Neural progenitor cell (in vitro differentiated cells): ENCODE measurements around the gene ADAM23. TPM values are rescaled to one million over a fixed set of nuclear protein-coding genes. Genes with fewer than 3 reads are reported as not detected.

Experiments used
- DNase-seq: peaks from one replicate; pipeline ENCODE4 v3.0.0-alpha.2; 2016; ENCODE audit warnings: low spot score
- H2AFZ ChIP-seq: fragments of 200-600 bp; sonication (generic); replicated peaks from 2 replicates; pipeline ENCODE4 v1.6.1; 2016; ENCODE audit warnings: antibody characterized with exemption
- H3F3A ChIP-seq: fragments of 200-600 bp; sonication (generic); 2 replicates; pipeline ENCODE4 v1.6.1; 2016; ENCODE audit warnings: antibody characterized with exemption, low read depth
- H3K27ac ChIP-seq: fragments of 200-600 bp; sonication (generic); 2 replicates; pipeline ENCODE4 v1.5.1; 2016; ENCODE audit warnings: mild to moderate bottlenecking
- H3K27me3 ChIP-seq: fragments of 200-600 bp; sonication (generic); 2 replicates; pipeline ENCODE4 v1.6.1; 2016; ENCODE audit warnings: mild to moderate bottlenecking, moderate library complexity
- H3K36me3 ChIP-seq: fragments of 200-600 bp; sonication (generic); 2 replicates; pipeline ENCODE4 v1.5.1; 2016
- H3K4me1 ChIP-seq: fragments of 200-600 bp; sonication (generic); 2 replicates; pipeline ENCODE4 v1.6.1; 2016; ENCODE audit warnings: mixed run types
- H3K4me2 ChIP-seq: fragments of 200-600 bp; sonication (generic); 2 replicates; pipeline ENCODE4 v1.6.1; 2016
- H3K4me3 ChIP-seq: fragments of 200-600 bp; sonication (generic); 2 replicates; pipeline ENCODE4 v1.5.1; 2016
- H3K79me2 ChIP-seq: fragments of 200-600 bp; sonication (generic); 2 replicates; pipeline ENCODE4 v1.6.1; 2016; ENCODE audit warnings: low read depth
- H3K9ac ChIP-seq: fragments of 200-600 bp; sonication (generic); 2 replicates; pipeline ENCODE4 v1.6.1; 2016
- H3K9me3 ChIP-seq: fragments of 200-600 bp; sonication (generic); 2 replicates; pipeline ENCODE4 v1.5.1; 2016; ENCODE audit warnings: low read depth
- H4K20me1 ChIP-seq: fragments of 200-600 bp; sonication (generic); 2 replicates; pipeline ENCODE4 v1.6.1; 2016; ENCODE audit warnings: low read depth
- H3K27ac Mint-ChIP-seq: 3 replicates; pipeline ENCODE4 v1.8.0; 2021; ENCODE audit warnings: mixed read lengths
- H3K27me3 Mint-ChIP-seq: 2 replicates; pipeline ENCODE4 v1.8.0; 2022; ENCODE audit warnings: low read depth, mild to moderate bottlenecking, inconsistent platforms, moderate library complexity, mixed read lengths; ENCODE audit not compliant: insufficient read depth
- H3K36me3 Mint-ChIP-seq: 3 replicates; pipeline ENCODE4 v1.8.0; 2021; ENCODE audit warnings: mixed read lengths
- H3K4me1 Mint-ChIP-seq: 3 replicates; pipeline ENCODE4 v1.8.0; 2021; ENCODE audit warnings: mixed read lengths
- H3K4me3 Mint-ChIP-seq: 3 replicates; pipeline ENCODE4 v1.8.0; 2021; ENCODE audit warnings: mild to moderate bottlenecking, moderate library complexity, mixed read lengths
- H3K9me3 Mint-ChIP-seq: 3 replicates; pipeline ENCODE4 v1.8.0; 2020; ENCODE audit warnings: mixed read lengths
- CTCF ChIP-seq: fragments of 200-600 bp; sonication (generic); IDR thresholded peaks from 2 replicates; pipeline ENCODE4 v1.5.1; 2017; ENCODE audit warnings: antibody characterized with exemption, mild to moderate bottlenecking
- EZH2 ChIP-seq: fragments of 200-600 bp; sonication (generic); IDR thresholded peaks from 2 replicates; pipeline ENCODE4 v1.6.1; 2017; ENCODE audit warnings: antibody characterized with exemption, mild to moderate bottlenecking, moderate library complexity
- EZH2phosphoT487 ChIP-seq: fragments of 200-600 bp; sonication (generic); IDR thresholded peaks from 2 replicates; pipeline ENCODE4 v1.6.1; 2017; ENCODE audit warnings: antibody characterized with exemption
- total RNA-seq: library from RNA; depleted of rRNA; stranded (reverse); fragments of >200 nt; gene quantifications from 2 replicates; pipeline ENCODE4 v1.2.3, GENCODE V29; 2015; ENCODE audit warnings: low replicate concordance

ADAM23 gene
- total RNA-seq, 1 donor from 2014 or later = 17.2 TPM

GRCh38 chr2:206482123-206482522 lies 38.8 kb downstream of the ADAM23 start:
- Histone ChIP-seq H3K9ac (no peak overlapping the region), H3K36me3 (no peaks in the 10 kb centered on the region), H3K9me3 (no peaks in the 10 kb centered on the region), H4K20me1 (no peaks in the 10 kb centered on the region), H3K4me2 (no peak overlapping the region), H2AFZ (no peak overlapping the region), H3K27ac (no peak overlapping the region), H3F3A (no peaks in the 10 kb centered on the region), H3K4me1 (no peaks in the 10 kb centered on the region), H3K79me2 (no peaks in the 10 kb centered on the region), H3K4me3 (no peak overlapping the region), H3K27me3 (no peaks in the 10 kb centered on the region)
- no peak for DNase-seq
- Mint-ChIP-seq H3K4me3 (no peak overlapping the region), H3K27me3 (peaks cover 4% of the 10 kb centered on the region), H3K4me1 (peaks cover 6% of the 10 kb centered on the region), H3K27ac (no peak overlapping the region), H3K36me3 (peaks cover 7% of the 10 kb centered on the region), H3K9me3 (peaks cover 6% of the 10 kb centered on the region)
- no peak for TF ChIP-seq EZH2phosphoT487
- TF ChIP-seq CTCF = no peak
- TF ChIP-seq EZH2 = no peak

- Mint-ChIP-seq H3K9me3 (peaks cover 6% of the 10 kb centered on the region), H3K4me1 (peaks cover 6% of the 10 kb centered on the region), H3K4me3 (no peak overlapping the region), H3K27ac (no peak overlapping the region), H3K36me3 (peaks cover 7% of the 10 kb centered on the region), H3K27me3 (peaks cover 4% of the 10 kb centered on the region)
- no peaks in the 10 kb centered on the region for H4K20me1 ChIP-seq
- H3K4me2 ChIP-seq = no peak overlapping the region
- H3K27me3 ChIP-seq = no peaks in the 10 kb centered on the region
- H3K27ac ChIP-seq = no peak overlapping the region
- H2AFZ ChIP-seq = no peak overlapping the region
- no peaks in the 10 kb centered on the region for H3K4me1 ChIP-seq
- DNase-seq = no peak
- no peaks in the 10 kb centered on the region for H3F3A ChIP-seq
- no peaks in the 10 kb centered on the region for H3K9me3 ChIP-seq
- TF ChIP-seq EZH2phosphoT487 (no peak), EZH2 (no peak), CTCF (no peak)
- no peak overlapping the region for H3K9ac ChIP-seq
- no peak overlapping the region for H3K4me3 ChIP-seq
- H3K36me3 ChIP-seq = no peaks in the 10 kb centered on the region
- no peaks in the 10 kb centered on the region for H3K79me2 ChIP-seq
These were observed 39.3 kb downstream of the ADAM23 start for GRCh38 chr2:206482633-206483032.

GRCh38 chr2:206488053-206488452 lies 44.7 kb downstream of the ADAM23 start:
- no peaks in the 10 kb centered on the region for H3K4me1 Mint-ChIP-seq

More at GRCh38 chr2:206488053-206488452, 44.7 kb downstream of the ADAM23 start:
- H3K9ac ChIP-seq = no peak overlapping the region
- no peak overlapping the region for H3K27ac Mint-ChIP-seq
- TF ChIP-seq CTCF (no peak), EZH2 (no peak), EZH2phosphoT487 (no peak)
- no peak overlapping the region for H3K4me2 ChIP-seq
- no peaks in the 10 kb centered on the region for H3F3A ChIP-seq
- no peaks in the 10 kb centered on the region for H3K79me2 ChIP-seq
- no peak overlapping the region for H3K4me3 ChIP-seq
- no peaks in the 10 kb centered on the region for H3K4me1 ChIP-seq
- no peak overlapping the region for H3K27ac ChIP-seq
- H4K20me1 ChIP-seq = no peaks in the 10 kb centered on the region
- peaks cover 4% of the 10 kb centered on the region for H3K27me3 Mint-ChIP-seq
- no peak overlapping the region for H3K4me3 Mint-ChIP-seq
- peaks cover 8% of the 10 kb centered on the region for H3K9me3 Mint-ChIP-seq
- H3K36me3 Mint-ChIP-seq = peaks cover 16% of the 10 kb centered on the region
- no peaks in the 10 kb centered on the region for H3K27me3 ChIP-seq
- no peak overlapping the region for H2AFZ ChIP-seq
- H3K36me3 ChIP-seq = no peaks in the 10 kb centered on the region
- DNase-seq = no peak
- no peaks in the 10 kb centered on the region for H3K9me3 ChIP-seq
